Upper lobe of left lung (tissue), 4 donors: ENCODE results near the gene CAMK2B.

Experiments
- POLR2A ChIP-seq, 4 donors: fragments of 450-650 bp; IDR thresholded peaks; one replicate each; pipeline ENCODE4 v1.5.1; 2016 to 2017; ENCODE audit warnings: antibody characterized with exemption in 4 of 4, mild to moderate bottlenecking in 2 of 4
- POLR2AphosphoS5 ChIP-seq, 2 donors: sonication (generic); formaldehyde crosslinking; IDR thresholded peaks; one replicate each; pipeline ENCODE4 v1.5.1; 2017; ENCODE audit warnings: antibody characterized with exemption in 2 of 2
- TF ChIP-seq, protein P1 (sequence below), 6 experiments: fragments of 450-650 bp in 4 of 6; fragments of 200-600 bp in 2 of 6; sonication (generic) in 2 of 6; IDR thresholded peaks; one replicate each; pipeline ENCODE4 v1.5.1; 2016 to 2019; ENCODE audit warnings: antibody characterized with exemption in 6 of 6

- TF ChIP-seq, protein P1, sequence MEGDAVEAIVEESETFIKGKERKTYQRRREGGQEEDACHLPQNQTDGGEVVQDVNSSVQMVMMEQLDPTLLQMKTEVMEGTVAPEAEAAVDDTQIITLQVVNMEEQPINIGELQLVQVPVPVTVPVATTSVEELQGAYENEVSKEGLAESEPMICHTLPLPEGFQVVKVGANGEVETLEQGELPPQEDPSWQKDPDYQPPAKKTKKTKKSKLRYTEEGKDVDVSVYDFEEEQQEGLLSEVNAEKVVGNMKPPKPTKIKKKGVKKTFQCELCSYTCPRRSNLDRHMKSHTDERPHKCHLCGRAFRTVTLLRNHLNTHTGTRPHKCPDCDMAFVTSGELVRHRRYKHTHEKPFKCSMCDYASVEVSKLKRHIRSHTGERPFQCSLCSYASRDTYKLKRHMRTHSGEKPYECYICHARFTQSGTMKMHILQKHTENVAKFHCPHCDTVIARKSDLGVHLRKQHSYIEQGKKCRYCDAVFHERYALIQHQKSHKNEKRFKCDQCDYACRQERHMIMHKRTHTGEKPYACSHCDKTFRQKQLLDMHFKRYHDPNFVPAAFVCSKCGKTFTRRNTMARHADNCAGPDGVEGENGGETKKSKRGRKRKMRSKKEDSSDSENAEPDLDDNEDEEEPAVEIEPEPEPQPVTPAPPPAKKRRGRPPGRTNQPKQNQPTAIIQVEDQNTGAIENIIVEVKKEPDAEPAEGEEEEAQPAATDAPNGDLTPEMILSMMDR (IDR thresholded peaks at IDR 0.05) = no peak
- TF ChIP-seq POLR2A (IDR thresholded peaks at IDR 0.05) (no peak), POLR2AphosphoS5 (IDR thresholded peaks at IDR 0.05) (no peak)
These were observed 68.9 kb downstream of the CAMK2B start for GRCh38 chr7:44256459-44256858.
